ENCODE measurements around the gene HYDIN. TPM values are rescaled to one million over a fixed set of nuclear protein-coding genes. Genes with fewer than 3 reads are reported as not detected.
"Not testable (repeated sequence)": the region's sequence is repeated elsewhere in the genome, so short reads cannot be mapped to it uniquely, and the experiment has no call there.

The HYDIN gene
- total RNA-seq, 1 donor from 2014 or later = 7.5 TPM

GRCh38 chr16:70933746-70934145 is 296.8 kb downstream of the HYDIN start:
- H3K27ac Mint-ChIP-seq (ENCODE audit: unreplicated experiment); H3K4me3 Mint-ChIP-seq; H3K27me3 Mint-ChIP-seq (ENCODE audit: low read depth); H3K9me3 Mint-ChIP-seq; H3K36me3 Mint-ChIP-seq (ENCODE audit: low read depth); DNase-seq (ENCODE audit: low read depth, low spot score); H3K4me1 Mint-ChIP-seq: not testable (repeated sequence)

GRCh38 chr16:70930757-70931156 is 299.8 kb downstream of the HYDIN start:
- not testable (repeated sequence) for H3K9me3 Mint-ChIP-seq; H3K27me3 Mint-ChIP-seq (ENCODE audit: low read depth); H3K4me1 Mint-ChIP-seq; H3K27ac Mint-ChIP-seq (ENCODE audit: unreplicated experiment); H3K4me3 Mint-ChIP-seq; H3K36me3 Mint-ChIP-seq (ENCODE audit: low read depth); DNase-seq (ENCODE audit: low read depth, low spot score)

DNA sequence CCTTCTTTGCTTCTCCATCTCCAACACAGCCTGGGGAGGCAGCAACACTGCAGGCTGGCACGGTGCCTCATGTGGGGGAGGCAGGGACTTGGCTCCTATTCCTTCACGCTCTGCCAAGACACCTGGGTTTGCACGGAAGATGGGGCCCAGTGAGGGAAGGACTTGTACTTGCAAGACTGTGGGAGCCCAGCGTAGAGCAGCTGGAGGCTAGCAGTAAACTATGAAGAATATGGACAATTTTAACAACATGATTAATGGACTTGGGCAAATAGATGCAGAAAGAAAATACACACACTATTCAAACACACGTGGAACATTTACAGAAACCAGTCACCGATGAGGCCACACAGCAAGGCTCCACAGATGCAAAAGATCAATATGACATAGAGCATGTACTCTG is 308.4 kb downstream of the HYDIN start:
- not testable (repeated sequence) for H3K9me3 Mint-ChIP-seq; H3K4me1 Mint-ChIP-seq; H3K27me3 Mint-ChIP-seq (ENCODE audit: low read depth); H3K36me3 Mint-ChIP-seq (ENCODE audit: low read depth); H3K4me3 Mint-ChIP-seq; DNase-seq (ENCODE audit: low read depth, low spot score); H3K27ac Mint-ChIP-seq (ENCODE audit: unreplicated experiment)

GRCh38 chr16:70920661-70921060 is 309.9 kb downstream of the HYDIN start:
- H3K27ac Mint-ChIP-seq (ENCODE audit: unreplicated experiment); DNase-seq (ENCODE audit: low read depth, low spot score); H3K9me3 Mint-ChIP-seq; H3K36me3 Mint-ChIP-seq (ENCODE audit: low read depth); H3K4me1 Mint-ChIP-seq; H3K27me3 Mint-ChIP-seq (ENCODE audit: low read depth); H3K4me3 Mint-ChIP-seq: not testable (repeated sequence)

GRCh38 chr16:70888208-70888607 is 342.3 kb downstream of the HYDIN start:
- H3K36me3 Mint-ChIP-seq (ENCODE audit: low read depth); H3K27me3 Mint-ChIP-seq (ENCODE audit: low read depth); H3K27ac Mint-ChIP-seq (ENCODE audit: unreplicated experiment); DNase-seq (ENCODE audit: low read depth, low spot score); H3K4me1 Mint-ChIP-seq; H3K4me3 Mint-ChIP-seq; H3K9me3 Mint-ChIP-seq: not testable (repeated sequence)

DNA sequence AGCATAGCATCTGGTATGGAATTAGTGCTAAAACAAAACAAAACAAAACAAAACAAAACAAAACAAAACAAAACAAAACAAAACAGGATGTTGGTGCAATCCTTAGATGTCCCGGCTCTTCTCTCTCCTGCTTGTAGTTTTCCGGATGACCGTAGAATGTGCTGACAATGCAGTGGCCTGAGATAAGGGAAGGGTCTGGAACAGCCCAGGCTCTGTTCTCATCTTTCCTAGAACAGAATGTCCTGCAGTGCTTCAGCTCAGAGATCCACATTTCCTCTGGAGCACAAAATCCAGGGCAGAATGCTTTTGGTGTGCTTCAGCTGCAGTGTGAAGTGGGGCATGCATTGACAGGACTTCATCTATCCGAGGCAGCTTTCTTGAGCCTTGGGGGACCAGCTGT is 345.9 kb downstream of the HYDIN start:
- not testable (repeated sequence) for DNase-seq (ENCODE audit: low read depth, low spot score); H3K9me3 Mint-ChIP-seq; H3K27me3 Mint-ChIP-seq (ENCODE audit: low read depth); H3K4me3 Mint-ChIP-seq; H3K27ac Mint-ChIP-seq (ENCODE audit: unreplicated experiment); H3K36me3 Mint-ChIP-seq (ENCODE audit: low read depth); H3K4me1 Mint-ChIP-seq

DNA sequence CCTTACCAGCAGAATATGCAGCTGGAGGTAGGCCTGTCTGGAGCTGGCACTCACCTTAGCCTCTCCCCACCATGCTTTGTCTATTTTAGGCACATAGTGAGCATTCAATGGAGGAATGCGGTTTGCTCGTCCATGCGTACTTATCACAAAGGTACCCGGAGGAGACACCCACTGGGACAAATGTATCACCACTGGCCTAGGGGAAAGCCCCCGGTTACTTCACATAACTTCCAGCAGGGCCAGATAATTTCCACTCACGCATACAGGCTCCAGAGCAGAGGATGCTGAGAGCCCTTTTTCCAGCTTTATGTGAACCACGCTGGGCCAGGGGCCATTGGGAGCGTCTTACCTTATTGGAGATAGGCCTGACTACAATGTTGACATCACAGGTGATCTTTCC is 348.2 kb downstream of the HYDIN start:
- H3K9me3 Mint-ChIP-seq; H3K4me1 Mint-ChIP-seq; H3K27me3 Mint-ChIP-seq (ENCODE audit: low read depth); H3K4me3 Mint-ChIP-seq; H3K36me3 Mint-ChIP-seq (ENCODE audit: low read depth); DNase-seq (ENCODE audit: low read depth, low spot score); H3K27ac Mint-ChIP-seq (ENCODE audit: unreplicated experiment): not testable (repeated sequence)

- H3K4me3 Mint-ChIP-seq; H3K4me1 Mint-ChIP-seq; H3K27me3 Mint-ChIP-seq (ENCODE audit: low read depth); H3K36me3 Mint-ChIP-seq (ENCODE audit: low read depth); H3K9me3 Mint-ChIP-seq; DNase-seq (ENCODE audit: low read depth, low spot score); H3K27ac Mint-ChIP-seq (ENCODE audit: unreplicated experiment): not testable (repeated sequence)
Measured at GRCh38 chr16:70877895-70878294, 352.6 kb downstream of the HYDIN start.

DNA sequence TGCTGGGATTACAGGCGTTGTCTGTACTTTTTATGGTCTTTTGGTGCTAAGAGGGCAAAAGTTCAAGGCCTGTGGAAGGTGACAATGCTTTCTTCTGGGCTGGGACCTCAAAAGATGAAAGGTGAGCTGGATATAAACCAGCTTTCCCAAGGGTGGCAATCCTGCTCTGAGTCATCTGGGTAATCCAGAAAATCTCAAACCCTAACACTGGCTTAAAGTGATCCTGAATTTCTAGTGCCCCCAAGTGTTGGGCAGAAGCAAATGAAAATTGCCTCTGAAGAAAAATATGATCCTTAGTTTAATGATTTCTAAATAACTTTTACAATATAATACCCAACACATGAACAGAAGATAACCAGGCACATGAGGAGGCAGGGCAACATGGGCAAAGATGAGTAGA is 354.1 kb downstream of the HYDIN start:
- H3K4me3 Mint-ChIP-seq; DNase-seq (ENCODE audit: low read depth, low spot score); H3K27me3 Mint-ChIP-seq (ENCODE audit: low read depth); H3K27ac Mint-ChIP-seq (ENCODE audit: unreplicated experiment); H3K9me3 Mint-ChIP-seq; H3K4me1 Mint-ChIP-seq; H3K36me3 Mint-ChIP-seq (ENCODE audit: low read depth): not testable (repeated sequence)

GRCh38 chr16:70864698-70865097 is 365.8 kb downstream of the HYDIN start:
- not testable (repeated sequence) for H3K27ac Mint-ChIP-seq (ENCODE audit: unreplicated experiment); H3K4me1 Mint-ChIP-seq; H3K4me3 Mint-ChIP-seq; H3K27me3 Mint-ChIP-seq (ENCODE audit: low read depth); H3K9me3 Mint-ChIP-seq; H3K36me3 Mint-ChIP-seq (ENCODE audit: low read depth); DNase-seq (ENCODE audit: low read depth, low spot score)

GRCh38 chr16:70861996-70862395 is 368.5 kb downstream of the HYDIN start:
- H3K27ac Mint-ChIP-seq (ENCODE audit: unreplicated experiment); H3K27me3 Mint-ChIP-seq (ENCODE audit: low read depth); H3K36me3 Mint-ChIP-seq (ENCODE audit: low read depth); H3K9me3 Mint-ChIP-seq; H3K4me1 Mint-ChIP-seq; H3K4me3 Mint-ChIP-seq: not testable (repeated sequence)
- peak; percentile 2 for DNase-seq (ENCODE audit: low read depth, low spot score)

- not testable (repeated sequence) for H3K36me3 Mint-ChIP-seq (ENCODE audit: low read depth); H3K27ac Mint-ChIP-seq (ENCODE audit: unreplicated experiment); H3K9me3 Mint-ChIP-seq; H3K27me3 Mint-ChIP-seq (ENCODE audit: low read depth); H3K4me1 Mint-ChIP-seq; H3K4me3 Mint-ChIP-seq; DNase-seq (ENCODE audit: low read depth, low spot score)
Measured at GRCh38 chr16:70851299-70851698, 379.2 kb downstream of the HYDIN start.

GRCh38 chr16:70823498-70824118 is 406.9 kb downstream of the HYDIN start:
- DNase-seq (ENCODE audit: low read depth, low spot score); H3K27ac Mint-ChIP-seq (ENCODE audit: unreplicated experiment); H3K4me3 Mint-ChIP-seq; H3K4me1 Mint-ChIP-seq; H3K9me3 Mint-ChIP-seq; H3K27me3 Mint-ChIP-seq (ENCODE audit: low read depth); H3K36me3 Mint-ChIP-seq (ENCODE audit: low read depth): not testable (repeated sequence)

DNA sequence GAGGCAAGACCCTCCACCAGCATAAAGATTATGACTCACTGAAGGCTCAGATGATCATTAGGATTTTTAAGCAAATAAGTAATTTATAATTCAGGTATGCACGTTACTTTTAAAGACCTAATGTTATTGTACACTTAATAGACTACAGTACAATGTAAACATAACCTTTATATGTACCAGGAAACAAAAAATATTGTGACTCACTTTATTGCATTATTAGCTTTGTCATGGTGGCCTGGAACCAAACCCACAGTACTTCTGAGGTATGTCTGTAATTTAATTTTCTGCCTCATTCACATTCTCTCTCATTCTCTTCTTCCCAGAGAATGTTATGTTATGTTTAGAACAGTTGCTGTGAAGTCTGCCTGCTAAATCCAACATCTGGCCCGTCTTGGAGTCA is 407.8 kb downstream of the HYDIN start:
- H3K36me3 Mint-ChIP-seq (ENCODE audit: low read depth); H3K27ac Mint-ChIP-seq (ENCODE audit: unreplicated experiment); H3K4me3 Mint-ChIP-seq; H3K9me3 Mint-ChIP-seq; DNase-seq (ENCODE audit: low read depth, low spot score); H3K4me1 Mint-ChIP-seq; H3K27me3 Mint-ChIP-seq (ENCODE audit: low read depth): not testable (repeated sequence)

GRCh38 chr16:70818088-70818487 is 412.4 kb downstream of the HYDIN start:
- H3K27ac Mint-ChIP-seq (ENCODE audit: unreplicated experiment); DNase-seq (ENCODE audit: low read depth, low spot score); H3K4me1 Mint-ChIP-seq; H3K36me3 Mint-ChIP-seq (ENCODE audit: low read depth); H3K9me3 Mint-ChIP-seq; H3K4me3 Mint-ChIP-seq; H3K27me3 Mint-ChIP-seq (ENCODE audit: low read depth): not testable (repeated sequence)

Measured in neural crest cell (in vitro differentiated cells).